Measurements from ENCODE around the gene SLIT3. TPM values are rescaled to one million over a fixed set of nuclear protein-coding genes. Genes with fewer than 3 reads are reported as not detected.

Gene SLIT3
- total and polyA plus RNA-seq, 9 of the 15 experiments (the other 6 are each of a cell fraction or from before 2014, with no cell fraction given), result 0.01 to 0.04 TPM; not detected in 7

GRCh38 chr5:169250887-169251286, 50.1 kb downstream of the SLIT3 start:
- H3K4me3 ChIP-seq, result no peak overlapping the region
- no peak overlapping the region for H3K4me2 ChIP-seq (ENCODE audit: insufficient read depth, low read length)
- H3K9ac ChIP-seq (ENCODE audit: insufficient read depth in 1 of 2, low read depth in 2 of 2, low read length in 2 of 2), result no peak overlapping the region
- H3K36me3 ChIP-seq (ENCODE audit: control insufficient read depth, insufficient read depth, low read length), result no peaks in the 10 kb centered on the region
- FAIRE-seq (no peak), DNase-seq (ENCODE audit: extremely low read depth in 1 of 4, low spot score in 3 of 4) (no peak), ATAC-seq (no peak)
- no peaks in the 10 kb centered on the region for H3K9me1 ChIP-seq (ENCODE audit: control insufficient read depth, insufficient read depth, low read length)
- ChIA-PET CTCF (ENCODE audit: low intra/inter-chr PET ratio) (no interaction called here), POLR2A (no interaction called here)
- no peaks in the 10 kb centered on the region for H3K9me3 ChIP-seq (replicated peaks; ENCODE audit: control insufficient read depth, insufficient read depth, low read depth, low read length)
- in situ Hi-C loops (cut with MboI) (no loop called here), intact Hi-C loops (cut with micrococcal nuclease) (no loop called here)
- no TSS peak for BruUV-seq (replicated peaks)
- no peaks in the 10 kb centered on the region for H4K20me1 ChIP-seq (replicated peaks; ENCODE audit: control insufficient read depth, insufficient read depth, low read length)
- WGBS (ENCODE audit: insufficient coverage, low coverage, missing lambda C conversion rate), result 1% methylated on average over 4 of the region's 4 CpGs
- H2AFZ ChIP-seq (ENCODE audit: low read depth, low read length), result no peak overlapping the region
- no peaks in the 10 kb centered on the region for H3K27me3 ChIP-seq (ENCODE audit: control insufficient read depth in 2 of 2, insufficient read depth in 2 of 2, low read length in 2 of 2)
- H3K4me1 ChIP-seq (replicated peaks in 1 of 2; ENCODE audit: control insufficient read depth in 2 of 2, insufficient read depth in 2 of 2, low read length in 2 of 2), result no peaks in the 10 kb centered on the region
- H3K27ac ChIP-seq (ENCODE audit: extremely low read depth, low read depth, low read length), result no peak overlapping the region
- no peaks in the 10 kb centered on the region for H3K79me2 ChIP-seq (ENCODE audit: control insufficient read depth, insufficient read depth, low read length)
- TF ChIP-seq HOXB6 (CRISPR knock-in tag; IDR thresholded peaks at IDR 0.05; ENCODE audit: borderline replicate concordance) (no peak), ETV5 (CRISPR knock-in tag; IDR thresholded peaks at IDR 0.05; ENCODE audit: low read depth) (no peak), DNMT1 (IDR thresholded peaks at IDR 0.05) (no peak), PHF8 (IDR thresholded peaks at IDR 0.05; ENCODE audit: borderline replicate concordance, low read length) (no peak), BRD4 (IDR thresholded peaks at IDR 0.05) (no peak), HES1 (IDR thresholded peaks at IDR 0.05; ENCODE audit: low read depth) (no peak), RBFOX2 (IDR thresholded peaks at IDR 0.05; ENCODE audit: low read depth, low read length) (no peak), TBP (optimal IDR thresholded peaks at IDR 0.05; ENCODE audit: low read depth, low read length) (no peak)
